Endothelial cell of hepatic sinusoid (primary cell): ENCODE data around the gene TMF1.

Experiments used
- in situ Hi-C: cut with HindIII; loops from 2 replicates; pipeline ENCODE4 v1.10.0; 2017; ENCODE audit warnings: low sequenced_read_pairs

The TMF1 gene

DNA sequence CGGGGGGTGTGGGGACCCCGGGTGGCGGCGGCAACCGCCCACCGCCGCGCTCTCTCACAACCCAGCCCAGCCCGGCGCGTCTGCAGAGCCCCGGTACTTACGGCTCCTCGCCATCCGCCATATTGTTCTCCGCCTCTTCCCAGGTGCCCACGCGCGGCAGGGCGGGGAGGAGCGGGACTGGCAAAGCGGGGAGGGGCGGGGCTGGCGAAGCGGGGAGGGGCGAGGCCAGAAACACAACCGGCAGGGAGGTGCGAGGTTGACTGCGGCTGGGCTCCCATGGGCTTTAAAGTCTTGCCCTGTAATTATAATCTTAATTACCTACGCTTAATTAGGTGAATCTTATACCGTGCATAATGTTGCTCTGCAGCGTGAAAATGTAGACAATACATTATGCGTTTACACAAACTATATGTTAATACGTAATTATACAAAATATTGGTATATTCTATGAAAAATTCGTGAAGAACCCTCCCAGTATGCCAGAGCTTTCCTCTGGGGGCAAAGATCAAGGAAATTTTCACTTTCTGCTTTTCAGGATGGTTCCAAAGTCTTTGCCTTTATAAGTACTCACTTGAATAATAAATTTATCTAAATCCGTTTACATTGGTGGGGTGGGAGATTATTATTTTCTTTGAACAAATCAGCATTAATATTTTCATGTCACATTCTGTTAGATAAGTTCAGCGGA is 28.2 kb upstream of the TMF1 start, which contains the start of gene UBA3:
Gene UBA3 (minus strand): TSS at position 133 of the 688 bp plus-strand sequence. CDS start 12 bp downstream, at position 121.
- in situ Hi-C loops = loop anchor here (5.0 kb wide), 1 partner anchor 63 kb away; no protein-coding TSS in a partner anchor

- in situ Hi-C loops = loop anchor here (5.0 kb wide), 1 partner anchor 62 kb away; no protein-coding TSS in a partner anchor
Measured at GRCh38 chr3:69079269-69080159, 27.4 kb upstream of the TMF1 start.

DNA sequence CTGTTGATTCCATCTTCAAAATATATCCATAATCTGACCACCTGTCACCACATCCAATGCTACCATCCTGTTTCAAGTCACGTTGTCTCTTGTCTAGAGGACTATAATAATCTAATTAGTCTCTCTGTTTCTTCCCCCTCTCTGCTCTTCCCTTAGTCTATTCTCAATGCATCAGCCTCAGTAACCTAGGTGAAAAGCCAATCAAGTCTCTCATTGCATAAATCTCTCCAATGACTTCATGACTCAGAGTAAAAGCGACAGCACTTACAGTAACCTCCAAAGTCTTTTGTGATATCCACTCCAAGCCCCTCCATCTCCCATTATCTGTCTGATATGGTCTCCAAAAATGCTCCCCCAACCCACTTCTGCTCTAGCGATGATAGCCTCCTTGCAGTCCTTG is 20.8 kb upstream of the TMF1 start:
- in situ Hi-C loops = no loop called here

GRCh38 chr3:69066121-69066520 is 14.0 kb upstream of the TMF1 start:
- in situ Hi-C loops = no loop called here

- in situ Hi-C loops = no loop called here
Measured at GRCh38 chr3:69065318-69065964, 13.3 kb upstream of the TMF1 start.

DNA sequence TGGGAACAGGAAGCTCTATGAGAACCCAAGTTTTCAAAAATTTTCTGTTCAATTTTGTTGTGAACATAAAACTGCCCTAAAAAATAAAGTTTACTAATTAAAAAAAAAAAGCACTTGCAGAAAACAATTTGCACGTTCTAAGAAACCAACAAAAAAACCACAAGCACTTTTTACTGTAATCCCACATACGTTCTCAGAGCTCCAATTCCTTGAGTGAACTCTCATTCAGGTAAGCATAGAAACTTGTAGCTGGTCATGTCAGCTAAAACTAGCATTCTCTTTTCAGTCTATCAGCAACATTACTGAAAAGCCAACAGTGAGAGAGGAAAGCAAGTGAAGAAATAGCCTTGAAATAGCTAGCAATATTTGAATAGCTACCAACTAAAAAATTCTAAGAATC is 11.5 kb upstream of the TMF1 start:
- in situ Hi-C loops = loop anchor here (5.0 kb wide), 1 partner anchor 104 kb away; no protein-coding TSS in a partner anchor

DNA sequence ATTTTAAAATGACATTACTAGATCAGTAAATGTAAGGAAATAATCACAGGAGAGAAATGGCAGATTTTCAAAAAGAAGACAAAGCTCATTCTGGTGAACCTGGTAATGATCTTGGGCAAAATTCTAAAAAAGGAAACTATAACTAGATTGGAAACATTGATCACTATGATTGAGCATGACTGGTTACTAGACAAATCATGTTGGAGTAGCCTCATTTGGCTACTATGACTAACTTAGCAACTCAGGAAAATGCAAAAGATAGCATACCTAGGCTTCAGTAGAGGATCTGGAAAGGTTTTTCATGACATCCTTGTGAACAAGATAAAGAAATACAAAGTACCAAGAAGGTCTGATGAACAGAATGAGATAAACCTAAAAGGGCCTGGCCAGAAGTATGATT is 7.6 kb upstream of the TMF1 start:
- in situ Hi-C loops = loop anchor here (5.0 kb wide), 1 partner anchor 108 kb away; no protein-coding TSS in a partner anchor

- in situ Hi-C loops = no loop called here
Measured at GRCh38 chr3:69058947-69059224, 6.8 kb upstream of the TMF1 start.

DNA sequence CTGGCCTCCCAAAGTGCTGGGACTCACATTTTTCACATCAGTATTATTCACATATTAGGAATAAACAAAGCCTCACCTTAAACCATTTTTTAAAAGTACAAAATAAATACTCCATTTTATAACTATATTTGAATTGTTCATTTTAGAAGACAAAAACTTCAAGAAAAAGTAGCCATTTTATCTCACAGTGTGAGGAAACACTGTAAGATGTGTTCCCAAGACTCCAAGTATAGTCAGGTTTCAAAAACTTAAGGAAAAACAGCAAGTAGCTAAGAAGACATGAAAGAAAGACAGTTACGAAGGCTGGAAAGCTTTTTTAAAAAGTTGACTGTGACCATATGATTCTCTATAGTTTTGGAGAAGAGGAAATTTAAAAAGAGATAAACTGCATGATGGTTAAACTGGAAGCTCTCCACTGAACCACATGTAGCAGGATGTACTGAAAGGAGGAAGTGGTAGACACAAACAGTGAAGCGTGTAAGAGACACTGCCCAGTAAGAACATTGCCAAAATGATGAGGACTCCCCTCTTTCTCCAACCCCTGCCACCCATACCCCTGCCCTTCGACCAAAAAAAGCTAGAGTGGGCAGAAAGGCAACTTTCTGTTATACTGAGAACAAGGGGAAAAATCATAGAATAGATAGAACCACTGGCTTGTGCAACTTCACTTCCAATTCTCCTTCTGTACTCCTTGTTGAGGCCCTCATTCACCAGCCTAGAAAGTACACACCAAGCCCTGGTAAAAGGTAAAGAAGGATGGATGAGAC is 6.2 kb upstream of the TMF1 start:
- in situ Hi-C loops = no loop called here

DNA sequence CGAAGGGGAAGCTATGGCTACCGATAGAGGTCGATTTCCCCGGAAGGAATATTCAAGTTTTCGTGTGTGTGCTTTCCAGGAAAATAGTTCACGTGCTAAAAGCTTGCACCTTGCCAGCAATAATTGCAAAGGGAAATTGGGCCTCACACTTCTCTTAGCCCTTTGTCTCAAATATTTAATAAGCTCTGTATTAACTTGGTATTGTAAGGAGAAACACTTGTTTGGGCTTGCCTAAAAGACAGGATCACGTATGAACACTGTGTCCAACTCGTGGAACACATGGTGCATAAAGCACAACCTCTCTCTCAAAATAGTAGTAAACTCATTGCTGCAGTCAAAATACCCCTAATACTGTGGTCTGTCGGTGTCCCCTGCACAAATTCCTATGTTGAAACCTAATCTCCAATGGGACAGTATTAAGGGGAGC is 352 bp upstream of the TMF1 start:
- in situ Hi-C loops = no loop called here

DNA sequence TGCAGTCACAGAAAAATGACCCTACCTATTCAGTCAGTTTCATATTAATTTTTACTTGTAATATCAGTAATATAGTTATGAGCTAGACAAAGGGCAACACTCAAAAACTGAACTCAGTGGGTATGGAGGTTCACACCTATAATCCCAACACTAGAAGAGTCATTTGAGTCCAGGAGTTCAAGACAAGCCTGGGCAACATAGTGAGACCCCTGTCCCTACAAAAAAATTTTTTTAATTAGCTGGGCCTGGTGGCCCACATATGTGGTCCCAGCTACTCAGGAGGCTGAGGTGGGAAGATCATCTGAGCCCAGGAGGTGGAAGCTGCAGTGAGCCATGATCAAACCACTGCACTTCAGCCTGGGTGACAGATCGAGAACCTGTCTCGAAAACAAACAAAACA is 3.1 kb downstream of the TMF1 start:
- in situ Hi-C loops = no loop called here

DNA sequence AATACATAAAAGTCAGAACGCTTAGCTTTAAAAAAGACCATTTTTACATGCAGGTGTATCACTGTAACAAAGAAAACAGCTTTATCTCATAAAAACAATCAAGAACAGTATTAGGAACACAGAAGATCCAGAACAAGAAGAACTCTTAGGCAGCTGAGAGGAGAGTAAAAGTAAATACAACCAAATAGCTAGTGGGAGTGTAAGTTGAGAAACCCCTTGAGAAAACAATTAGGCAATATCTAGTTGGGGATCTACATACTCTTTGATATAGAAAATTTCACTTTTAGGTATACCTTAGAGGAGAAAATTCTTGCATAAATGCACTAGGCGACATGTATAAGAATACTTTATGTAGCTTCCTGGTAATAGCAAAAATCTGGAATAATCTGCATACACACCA is 7.5 kb downstream of the TMF1 start:
- in situ Hi-C loops = no loop called here

GRCh38 chr3:69033470-69033869 is 18.7 kb downstream of the TMF1 start:
- in situ Hi-C loops = no loop called here

DNA sequence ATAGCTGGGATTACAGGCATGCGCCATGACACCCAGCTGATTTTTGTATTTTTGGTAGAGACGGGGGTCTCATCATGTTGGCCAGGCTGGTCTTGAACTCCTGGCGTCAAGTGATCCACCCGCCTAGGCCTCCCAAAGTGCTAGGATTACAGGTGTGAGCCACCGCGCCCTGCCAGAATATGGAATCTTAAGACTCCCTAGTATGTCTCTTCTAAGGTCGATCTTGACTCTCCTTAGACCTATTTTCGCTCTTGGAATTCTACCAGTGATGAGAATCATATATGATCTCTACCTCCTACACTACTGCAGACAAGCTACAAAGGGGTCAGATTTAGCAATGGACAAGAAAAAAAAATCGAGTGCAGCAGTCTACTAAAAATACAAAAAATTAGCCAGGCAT is 19.4 kb downstream of the TMF1 start:
- in situ Hi-C loops = no loop called here

DNA sequence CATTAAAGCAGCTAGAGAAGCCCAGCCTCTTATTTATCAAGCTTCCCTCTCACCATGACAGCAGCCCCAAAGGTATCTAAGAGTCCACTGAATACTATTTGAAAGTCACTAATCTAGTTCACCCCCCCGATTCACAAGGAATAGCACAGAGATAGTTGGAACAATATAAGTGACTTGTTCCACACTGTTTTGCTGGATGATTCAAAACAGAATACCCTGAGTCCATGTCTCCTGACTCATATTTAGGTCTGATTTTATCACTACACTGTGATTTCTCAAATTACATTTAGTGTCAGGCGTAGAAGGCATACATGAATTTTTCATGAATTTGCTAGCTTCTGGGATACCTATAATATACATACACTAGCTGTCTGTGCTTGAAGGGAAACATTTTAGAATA is 20.0 kb downstream of the TMF1 start:
- in situ Hi-C loops = no loop called here

DNA sequence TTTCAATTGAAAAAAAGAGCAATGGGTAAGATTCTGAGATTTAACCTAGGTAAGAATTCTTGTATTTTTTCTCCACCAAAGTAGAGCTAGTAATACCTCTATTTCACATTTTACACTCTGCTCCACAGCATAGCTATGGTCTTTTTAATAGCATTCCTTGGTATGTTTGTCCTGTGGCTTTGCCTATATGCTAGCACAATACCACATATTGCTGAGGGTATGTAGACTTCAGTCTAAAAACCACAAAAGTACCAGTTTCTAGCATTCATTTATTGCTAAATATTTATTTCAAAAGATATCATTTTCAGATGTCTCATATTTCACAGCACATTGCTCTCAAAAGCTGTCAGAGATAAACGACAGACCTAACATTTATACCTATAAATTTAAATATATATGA is 20.5 kb downstream of the TMF1 start:
- in situ Hi-C loops = no loop called here

DNA sequence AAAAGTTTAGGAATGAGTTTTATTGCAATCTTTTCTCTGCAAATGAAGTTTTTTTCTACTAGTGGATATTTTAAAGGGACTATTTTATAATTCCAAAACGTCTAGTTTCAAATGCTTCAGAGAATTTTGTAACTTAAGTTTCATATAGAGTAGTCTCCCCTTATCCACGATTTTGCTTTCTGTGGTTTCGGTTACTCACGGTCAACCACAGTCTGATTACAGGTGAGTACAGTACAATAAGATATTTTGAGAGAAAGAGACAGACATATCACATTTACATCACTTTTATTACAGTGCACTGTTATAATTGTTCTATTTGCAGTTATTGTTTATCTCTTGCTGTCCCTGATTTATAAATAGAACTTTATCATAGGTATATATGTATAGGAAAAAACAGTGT is 31.3 kb downstream of the TMF1 start:
- in situ Hi-C loops = no loop called here

- in situ Hi-C loops = no loop called here
Measured at GRCh38 chr3:69020424-69020823, 31.7 kb downstream of the TMF1 start.

- in situ Hi-C loops = loop anchor here (5.0 kb wide), 1 partner anchor 65 kb away; the partner anchor contains the start of genes ARL6IP5 and UBA3
Measured at GRCh38 chr3:69016901-69017300, 35.2 kb downstream of the TMF1 start.

GRCh38 chr3:69016102-69016501 is 36.0 kb downstream of the TMF1 start:
- in situ Hi-C loops = loop anchor here (5.0 kb wide), 1 partner anchor 66 kb away; the partner anchor contains the start of genes ARL6IP5 and UBA3
